Measurements from ENCODE around the gene RMRP. TPM values are rescaled to one million over a fixed set of nuclear protein-coding genes. Genes with fewer than 3 reads are reported as not detected.
A peak's percentile ranks its signal among the peaks of the same experiment; 100 is the strongest.

Gene RMRP
- total and polyA plus RNA-seq, 9 of the 15 experiments (the other 6 are each of a cell fraction or from before 2014, with no cell fraction given), result 75.7 to 89,974 (median 13,378) TPM; not detected in 3

DNA sequence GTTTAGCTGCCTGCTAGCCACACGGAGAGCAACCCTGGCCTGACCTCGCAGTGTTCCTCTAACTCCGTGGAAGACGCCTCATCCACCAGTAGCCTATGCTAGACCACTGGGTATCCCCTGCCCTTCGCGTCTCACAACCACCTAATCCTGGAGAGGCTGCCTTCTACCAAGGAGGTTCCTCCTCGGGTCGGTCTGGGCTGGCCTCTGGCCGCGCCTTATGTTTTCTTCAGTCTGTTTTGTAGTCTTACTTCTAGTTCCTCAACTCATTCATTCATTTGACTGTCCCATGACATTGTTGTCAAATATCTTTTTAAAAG is 33.5 kb upstream of the RMRP start:
- Histone ChIP-seq H3K36me3 (ENCODE audit: control insufficient read depth, insufficient read depth, low read length) (peaks cover 8% of the 10 kb centered on the region; the same call in 2 of the 3 replicates), H3K4me2 (ENCODE audit: insufficient read depth, low read length) (peak overlapping the region; percentile 89), H3K27ac (ENCODE audit: extremely low read depth, low read depth, low read length) (peak overlapping the region; percentile 86), H3K4me1 (replicated peaks in 1 of 2; ENCODE audit: control insufficient read depth in 2 of 2, insufficient read depth in 2 of 2, low read length in 2 of 2) (peaks cover 12 to 23% of the 10 kb centered on the region in 2 experiments; a peak in 4 of 5 replicates), H3K9me3 (replicated peaks; ENCODE audit: control insufficient read depth, insufficient read depth, low read depth, low read length) (no peaks in the 10 kb centered on the region), H3K4me3 (peak overlapping the region; percentile 72), H4K20me1 (replicated peaks; ENCODE audit: control insufficient read depth, insufficient read depth, low read length) (no peaks in the 10 kb centered on the region), H3K27me3 (ENCODE audit: control insufficient read depth in 2 of 2, insufficient read depth in 2 of 2, low read length in 2 of 2) (no peaks in the 10 kb centered on the region), H3K9ac (ENCODE audit: insufficient read depth in 1 of 2, low read depth in 2 of 2, low read length in 2 of 2) (peak overlapping the region; percentile 73 to 92), H3K9me1 (ENCODE audit: control insufficient read depth, insufficient read depth, low read length) (no peaks in the 10 kb centered on the region), H3K79me2 (ENCODE audit: control insufficient read depth, insufficient read depth, low read length) (no peaks in the 10 kb centered on the region), H2AFZ (ENCODE audit: low read depth, low read length) (peak overlapping the region; percentile 91)
- ChIA-PET POLR2A (interaction anchor here (0.6 to 1.9 kb wide), 10 partner anchors 12 to 50 kb away, joined by 3 to 10 read pairs (median 4); partner anchors contain the start of genes CREB3 and TLN1), CTCF (ENCODE audit: low intra/inter-chr PET ratio) (no interaction called here)
- FAIRE-seq, result peak; percentile 11
- WGBS (ENCODE audit: insufficient coverage, low coverage, missing lambda C conversion rate), result 20% methylated on average over 6 of the region's 10 CpGs
- TF ChIP-seq, protein P1, sequence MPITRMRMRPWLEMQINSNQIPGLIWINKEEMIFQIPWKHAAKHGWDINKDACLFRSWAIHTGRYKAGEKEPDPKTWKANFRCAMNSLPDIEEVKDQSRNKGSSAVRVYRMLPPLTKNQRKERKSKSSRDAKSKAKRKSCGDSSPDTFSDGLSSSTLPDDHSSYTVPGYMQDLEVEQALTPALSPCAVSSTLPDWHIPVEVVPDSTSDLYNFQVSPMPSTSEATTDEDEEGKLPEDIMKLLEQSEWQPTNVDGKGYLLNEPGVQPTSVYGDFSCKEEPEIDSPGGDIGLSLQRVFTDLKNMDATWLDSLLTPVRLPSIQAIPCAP (CRISPR knock-in tag; IDR thresholded peaks at IDR 0.05; ENCODE audit: borderline replicate concordance), result no peak
- no peak for TF ChIP-seq ZNF124 (CRISPR knock-in tag; IDR thresholded peaks at IDR 0.05)
- no peak for TF ChIP-seq PRPF4 (IDR thresholded peaks at IDR 0.05; ENCODE audit: insufficient read depth, low read depth, low read length, poor library complexity, severe bottlenecking)
- no peak for TF ChIP-seq U2AF1 (optimal IDR thresholded peaks at IDR 0.05; ENCODE audit: low read depth, low read length)
- no peak for TF ChIP-seq ZNF717 (CRISPR knock-in tag; IDR thresholded peaks at IDR 0.05)
- TF ChIP-seq, protein P2, sequence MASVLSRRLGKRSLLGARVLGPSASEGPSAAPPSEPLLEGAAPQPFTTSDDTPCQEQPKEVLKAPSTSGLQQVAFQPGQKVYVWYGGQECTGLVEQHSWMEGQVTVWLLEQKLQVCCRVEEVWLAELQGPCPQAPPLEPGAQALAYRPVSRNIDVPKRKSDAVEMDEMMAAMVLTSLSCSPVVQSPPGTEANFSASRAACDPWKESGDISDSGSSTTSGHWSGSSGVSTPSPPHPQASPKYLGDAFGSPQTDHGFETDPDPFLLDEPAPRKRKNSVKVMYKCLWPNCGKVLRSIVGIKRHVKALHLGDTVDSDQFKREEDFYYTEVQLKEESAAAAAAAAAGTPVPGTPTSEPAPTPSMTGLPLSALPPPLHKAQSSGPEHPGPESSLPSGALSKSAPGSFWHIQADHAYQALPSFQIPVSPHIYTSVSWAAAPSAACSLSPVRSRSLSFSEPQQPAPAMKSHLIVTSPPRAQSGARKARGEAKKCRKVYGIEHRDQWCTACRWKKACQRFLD (CRISPR knock-in tag; IDR thresholded peaks at IDR 0.05), result no peak
- DNase-seq (ENCODE audit: extremely low read depth in 1 of 4, low spot score in 3 of 4), result no peak
- ATAC-seq, result peak; percentile 70; the same call in 2 of the 3 replicates
- BruUV-seq (replicated peaks), result TSS peak; percentile 76
- in situ Hi-C loops (cut with MboI), result no loop called here
- intact Hi-C loops (cut with micrococcal nuclease), result no loop called here
